H1 (cell line): ENCODE data around the gene PTPRF. TPM values are rescaled to one million over a fixed set of nuclear protein-coding genes. Genes with fewer than 3 reads are reported as not detected.
A peak's percentile ranks its signal among the peaks of the same experiment; 100 is the strongest.

Source experiments
- CEBPB ChIP-seq: IDR thresholded peaks from 2 replicates; pipeline ENCODE4 v1.6.1; 2012; ENCODE audit warnings: low read depth, low read length
- CHD2 ChIP-seq: IDR thresholded peaks from 2 replicates; pipeline ENCODE4 v1.6.1; 2012; ENCODE audit warnings: low read length, improper control_type of control experiment
- CHD7 ChIP-seq: fragments of 300-600 bp; sonication (generic); IDR thresholded peaks from 2 replicates; pipeline ENCODE4 v1.7.1; 2012; ENCODE audit warnings: low read length, moderate library complexity, mild to moderate bottlenecking, inconsistent platforms; ENCODE audit not compliant: insufficient replicate concordance
- MAX ChIP-seq: IDR thresholded peaks from 2 replicates; pipeline ENCODE4 v1.6.1; 2012; ENCODE audit warnings: inconsistent platforms
- RXRA ChIP-seq: IDR thresholded peaks from 2 replicates; pipeline ENCODE4 v1.6.1; 2011; ENCODE audit warnings: low read depth, mild to moderate bottlenecking, low read length, moderate library complexity; ENCODE audit not compliant: insufficient read depth
- SIX5 ChIP-seq: IDR thresholded peaks from 2 replicates; pipeline ENCODE4 v1.6.1; 2011; ENCODE audit warnings: mild to moderate bottlenecking, low read depth, low read length
- SP1 ChIP-seq: IDR thresholded peaks from 2 replicates; pipeline ENCODE4 v1.6.1; 2011; ENCODE audit warnings: low read depth, low read length
- SP4 ChIP-seq: IDR thresholded peaks from 2 replicates; pipeline ENCODE4 v1.6.1; 2012; ENCODE audit warnings: low read length, inconsistent platforms
- USF2 ChIP-seq: IDR thresholded peaks from 2 replicates; pipeline ENCODE4 v1.6.1; 2011; ENCODE audit warnings: low read length, improper control_type of control experiment
- ZNF274 ChIP-seq: IDR thresholded peaks from 2 replicates; pipeline ENCODE4 v1.7.0; 2012; ENCODE audit warnings: low read length, borderline replicate concordance; ENCODE audit errors: extremely low read depth
- polyA plus RNA-seq, 7 experiments: library from polyadenylated mRNA; depleted of rRNA in 3 of 7; stranded (reverse) in 5 of 7; unstranded in 2 of 7; fragments of >200 nt in 5 of 7; fragments of 200-250 nt in 2 of 7; gene quantifications; 1 replicate in 5 of 7; 2 replicates in 1 of 7; 4 replicates in 1 of 7; pipeline versions ENCODE4 v1.2.1 to v1.2.3, GENCODE V29; 2011 to 2013; ENCODE audit warnings: missing spikeins in 2 of 7, mixed read lengths in 2 of 7
- total RNA-seq: library from RNA; stranded (reverse); fragmentation: NEBNext Ultra II Directional; extraction: Animal tissue kit (Norgen Biotek cat#: 25700); gene quantifications from 2 replicates; pipeline ENCODE4 v1.2.1, GENCODE V29; 2021

The PTPRF gene
- total and polyA plus RNA-seq, 2 of the 8 experiments (the other 6 are each of a cell fraction or from before 2014, with no cell fraction given): 136 to 231 TPM

GRCh38 chr1:43531906-43532584 lies 1.4 kb downstream of the PTPRF start (continued):
- TF ChIP-seq ZNF274 (no peak), RXRA (no peak), SP1 (peak; percentile 92), SP4 (no peak), MAX (no peak), USF2 (no peak), CHD7 (no peak), SIX5 (no peak), CHD2 (peak; percentile 35), CEBPB (no peak)
